H9 (cell line): ENCODE measurements around the gene KCNMA1. TPM values are rescaled to one million over a fixed set of nuclear protein-coding genes. Genes with fewer than 3 reads are reported as not detected.

ENCODE experiments used
- DNase-seq: peaks from one replicate; pipeline ENCODE4 v3.0.0-alpha.2; 2017
- H2AFZ ChIP-seq: one replicate; pipeline ENCODE4 v1.6.1; 2013; ENCODE audit warnings: mild to moderate bottlenecking, low read length, control low read depth, moderate library complexity
- H2AK5ac ChIP-seq: 2 replicates; pipeline ENCODE4 v1.6.1; 2013; ENCODE audit warnings: low read length, control low read depth, mixed read lengths; ENCODE audit not compliant: insufficient read length
- H2BK120ac ChIP-seq: one replicate; pipeline ENCODE4 v1.6.1; 2013; ENCODE audit warnings: low read depth, mild to moderate bottlenecking, low read length, control low read depth, inconsistent platforms; ENCODE audit not compliant: poor library complexity, severe bottlenecking
- H2BK12ac ChIP-seq: 2 replicates; pipeline ENCODE4 v1.6.1; 2013; ENCODE audit warnings: low read length, control low read depth, mixed read lengths, low read depth; ENCODE audit not compliant: insufficient read length
- H2BK15ac ChIP-seq: 2 replicates; pipeline ENCODE4 v1.6.1; 2013; ENCODE audit warnings: low read depth, low read length, control low read depth
- H2BK20ac ChIP-seq: one replicate; pipeline ENCODE4 v1.6.1; 2013; ENCODE audit warnings: low read depth, mild to moderate bottlenecking, low read length, control low read depth, inconsistent platforms; ENCODE audit not compliant: poor library complexity, severe bottlenecking
- H2BK5ac ChIP-seq: 2 replicates; pipeline ENCODE4 v1.6.1; 2013; ENCODE audit warnings: low read length, control low read depth, mixed read lengths; ENCODE audit not compliant: insufficient read length
- H3K14ac ChIP-seq: 2 replicates; pipeline ENCODE4 v1.6.1; 2013; ENCODE audit warnings: low read length, control low read depth; ENCODE audit not compliant: insufficient read depth
- H3K18ac ChIP-seq: 2 replicates; pipeline ENCODE4 v1.6.1; 2013; ENCODE audit warnings: low read depth, mild to moderate bottlenecking, mixed read lengths, low read length, control low read depth; ENCODE audit not compliant: insufficient read length
- H3K23ac ChIP-seq: 2 replicates; pipeline ENCODE4 v1.6.1; 2013; ENCODE audit warnings: low read length, control low read depth, mixed read lengths, low read depth; ENCODE audit not compliant: insufficient read length
- H3K23me2 ChIP-seq: 2 replicates; pipeline ENCODE4 v1.6.1; 2013; ENCODE audit warnings: low read depth, mild to moderate bottlenecking, mixed read lengths, low read length, control low read depth; ENCODE audit not compliant: insufficient read length, poor library complexity, severe bottlenecking
- H3K27ac ChIP-seq: 2 replicates; pipeline ENCODE4 v1.5.1; 2013; ENCODE audit warnings: low read length, control low read depth, mixed read lengths, low read depth; ENCODE audit not compliant: insufficient read length
- H3K27me3 ChIP-seq: 2 replicates; pipeline ENCODE4 v1.6.1; 2013; ENCODE audit warnings: low read length, control low read depth, inconsistent platforms; ENCODE audit not compliant: insufficient read depth
- H3K4ac ChIP-seq: 2 replicates; pipeline ENCODE4 v1.6.1; 2013; ENCODE audit warnings: low read depth, mild to moderate bottlenecking, control low read depth, inconsistent platforms, low read length, moderate library complexity
- H3K4me1 ChIP-seq: 2 replicates; pipeline ENCODE4 v1.6.1; 2013; ENCODE audit warnings: low read length, control low read depth, inconsistent platforms; ENCODE audit not compliant: insufficient read depth
- H3K4me2 ChIP-seq: 2 replicates; pipeline ENCODE4 v1.6.1; 2013; ENCODE audit warnings: low read length, control low read depth, mixed read lengths; ENCODE audit not compliant: insufficient read length, insufficient read depth
- H3K56ac ChIP-seq: 2 replicates; pipeline ENCODE4 v1.6.1; 2013; ENCODE audit warnings: low read depth, mild to moderate bottlenecking, mixed read lengths, low read length, control low read depth; ENCODE audit not compliant: insufficient read length
- H3K79me1 ChIP-seq: 2 replicates; pipeline ENCODE4 v1.6.1; 2013; ENCODE audit warnings: low read depth, mild to moderate bottlenecking, moderate library complexity, low read length, control low read depth, inconsistent platforms; ENCODE audit not compliant: insufficient read depth, poor library complexity, severe bottlenecking
- H3K79me2 ChIP-seq: 2 replicates; pipeline ENCODE4 v1.6.1; 2013; ENCODE audit warnings: low read length, control low read depth, inconsistent platforms; ENCODE audit not compliant: insufficient read depth
- H3K9ac ChIP-seq: 2 replicates; pipeline ENCODE4 v1.6.1; 2013; ENCODE audit warnings: low read length, control low read depth, mixed read lengths; ENCODE audit not compliant: insufficient read length; ENCODE audit errors: extremely low read depth
- H3K9me3 ChIP-seq: one replicate; pipeline ENCODE4 v1.6.1; 2013; ENCODE audit warnings: low read depth, low read length, inconsistent platforms; ENCODE audit not compliant: control insufficient read depth
- H3T11ph ChIP-seq: one replicate; pipeline ENCODE4 v1.6.1; 2013; ENCODE audit warnings: mild to moderate bottlenecking, low read length, control low read depth, inconsistent platforms
- H4K20me1 ChIP-seq: one replicate; pipeline ENCODE4 v1.6.1; 2013; ENCODE audit not compliant: control insufficient read depth, insufficient read length, insufficient read depth
- H4K5ac ChIP-seq: 2 replicates; pipeline ENCODE4 v1.6.1; 2013; ENCODE audit warnings: low read depth, mild to moderate bottlenecking, mixed read lengths, low read length, control low read depth; ENCODE audit not compliant: insufficient read length
- H4K8ac ChIP-seq: replicated peaks from 2 replicates; pipeline ENCODE4 v1.6.1; 2013; ENCODE audit warnings: low read length, control low read depth, mixed read lengths, low read depth; ENCODE audit not compliant: insufficient read length
- H4K91ac ChIP-seq: 2 replicates; pipeline ENCODE4 v1.6.1; 2013; ENCODE audit warnings: low read depth, mild to moderate bottlenecking, moderate library complexity, mixed read lengths, low read length, control low read depth; ENCODE audit not compliant: insufficient read length
- H3K27ac Mint-ChIP-seq, 3 experiments: 2 replicates in 2 of 3; 3 replicates in 1 of 3; pipeline ENCODE4 v1.8.0; 2020 to 2021; ENCODE audit warnings: mixed read lengths in 3 of 3, mild to moderate bottlenecking in 1 of 3, moderate library complexity in 1 of 3
- H3K27me3 Mint-ChIP-seq: 2 replicates; pipeline ENCODE4 v1.8.0; 2021; ENCODE audit warnings: low read depth, mild to moderate bottlenecking, moderate library complexity, mixed read lengths
- H3K36me3 Mint-ChIP-seq, 3 experiments: 2 replicates in 2 of 3; 3 replicates in 1 of 3; pipeline ENCODE4 v1.8.0; 2020 to 2021; ENCODE audit warnings: low read depth in 3 of 3, mixed read lengths in 3 of 3; ENCODE audit not compliant: insufficient read depth in 1 of 3
- H3K4me1 Mint-ChIP-seq, 2 experiments: 2 replicates each; pipeline ENCODE4 v1.8.0; 2020; ENCODE audit warnings: mixed read lengths in 2 of 2
- H3K4me3 Mint-ChIP-seq, 2 experiments: 2 replicates in 1 of 2; 3 replicates in 1 of 2; pipeline ENCODE4 v1.8.0; 2020 to 2021; ENCODE audit warnings: mild to moderate bottlenecking in 2 of 2, mixed read lengths in 2 of 2, moderate library complexity in 1 of 2
- H3K9me3 Mint-ChIP-seq, 2 experiments: 2 replicates in 1 of 2; 3 replicates in 1 of 2; pipeline ENCODE4 v1.8.0; 2020; ENCODE audit warnings: mild to moderate bottlenecking in 2 of 2, mixed read lengths in 2 of 2, moderate library complexity in 1 of 2
- WGBS: extraction: QIAGEN DNeasy Blood & Tissue Kit; methylation state at CpG from one replicate; pipeline ENCODE4 v1.1.7; 2013; ENCODE audit warnings: missing lambda C conversion rate, low lambda C conversion rate, mixed read lengths; ENCODE audit not compliant: insufficient read length; ENCODE audit errors: extremely low coverage; 5-methylcytosine and 5-hydroxymethylcytosine counted together
- total RNA-seq: library from RNA; stranded (reverse); gene quantifications from 2 replicates; pipeline ENCODE4 v1.2.1, GENCODE V29; 2021
- TF ChIP-seq, protein P1 (sequence below): fragments of 200-600 bp; sonication (generic); conservative IDR thresholded peaks from 3 replicates; pipeline ENCODE4 v1.8.0; 2021; ENCODE audit warnings: antibody characterized with exemption, mild to moderate bottlenecking

KCNMA1 gene
- total RNA-seq, 1 experiment from 2014 or later, result 2.0 TPM

DNA sequence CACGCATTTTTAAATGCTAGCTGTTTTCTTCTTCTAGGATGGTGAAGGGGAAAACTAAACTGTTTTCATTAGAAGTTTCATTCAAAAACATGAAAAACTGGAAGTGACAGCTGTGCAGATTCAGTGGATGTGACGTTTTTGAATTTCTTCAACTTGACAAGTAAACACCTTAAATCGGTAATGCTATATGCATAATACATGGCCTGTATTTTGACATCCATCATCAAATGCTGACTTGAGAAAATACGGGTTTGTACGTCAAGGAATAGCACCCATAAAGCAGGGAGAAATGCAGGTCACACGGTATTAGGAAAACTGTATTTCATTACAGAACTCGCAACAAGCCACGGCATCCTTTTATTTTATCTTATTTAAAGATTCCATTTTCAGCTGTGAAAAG is 720.5 kb downstream of the KCNMA1 start:
- Histone ChIP-seq H3K9me3 (no peaks in the 10 kb centered on the region), H3K79me2 (no peaks in the 10 kb centered on the region), H2BK5ac (no peak overlapping the region), H2AK5ac (no peak overlapping the region), H3K18ac (no peak overlapping the region), H2AFZ (no peak overlapping the region), H3K27me3 (no peaks in the 10 kb centered on the region), H2BK20ac (no peak overlapping the region), H4K8ac (no peak overlapping the region), H3K79me1 (no peaks in the 10 kb centered on the region), H2BK120ac (no peak overlapping the region), H3K4me1 (no peaks in the 10 kb centered on the region), H2BK15ac (no peak overlapping the region), H2BK12ac (no peak overlapping the region), H3K4ac (no peak overlapping the region), H4K5ac (no peak overlapping the region), H3K23ac (no peak overlapping the region), H3K27ac (no peak overlapping the region), H3K9ac (no peak overlapping the region), H3K23me2 (no peaks in the 10 kb centered on the region), H4K20me1 (no peaks in the 10 kb centered on the region), H3K4me2 (no peak overlapping the region), H3K14ac (no peak overlapping the region), H3T11ph (no peak overlapping the region), H4K91ac (no peak overlapping the region), H3K56ac (no peak overlapping the region)
- H3K4me3 Mint-ChIP-seq, result no peak overlapping the region
- H3K27ac Mint-ChIP-seq, result no peak overlapping the region
- no peak for DNase-seq
- peaks cover 0 to 2% of the 10 kb centered on the region in 2 experiments; a peak in 3 of 4 replicates for H3K4me1 Mint-ChIP-seq
- TF ChIP-seq, protein P1, sequence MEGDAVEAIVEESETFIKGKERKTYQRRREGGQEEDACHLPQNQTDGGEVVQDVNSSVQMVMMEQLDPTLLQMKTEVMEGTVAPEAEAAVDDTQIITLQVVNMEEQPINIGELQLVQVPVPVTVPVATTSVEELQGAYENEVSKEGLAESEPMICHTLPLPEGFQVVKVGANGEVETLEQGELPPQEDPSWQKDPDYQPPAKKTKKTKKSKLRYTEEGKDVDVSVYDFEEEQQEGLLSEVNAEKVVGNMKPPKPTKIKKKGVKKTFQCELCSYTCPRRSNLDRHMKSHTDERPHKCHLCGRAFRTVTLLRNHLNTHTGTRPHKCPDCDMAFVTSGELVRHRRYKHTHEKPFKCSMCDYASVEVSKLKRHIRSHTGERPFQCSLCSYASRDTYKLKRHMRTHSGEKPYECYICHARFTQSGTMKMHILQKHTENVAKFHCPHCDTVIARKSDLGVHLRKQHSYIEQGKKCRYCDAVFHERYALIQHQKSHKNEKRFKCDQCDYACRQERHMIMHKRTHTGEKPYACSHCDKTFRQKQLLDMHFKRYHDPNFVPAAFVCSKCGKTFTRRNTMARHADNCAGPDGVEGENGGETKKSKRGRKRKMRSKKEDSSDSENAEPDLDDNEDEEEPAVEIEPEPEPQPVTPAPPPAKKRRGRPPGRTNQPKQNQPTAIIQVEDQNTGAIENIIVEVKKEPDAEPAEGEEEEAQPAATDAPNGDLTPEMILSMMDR, result no peak
- no CpG with 5 or more reads among the region's 8 CpGs for WGBS
- H3K9me3 Mint-ChIP-seq, result no peaks in the 10 kb centered on the region
- peaks cover 2% of the 10 kb centered on the region; the same call in 1 of the 2 replicates for H3K27me3 Mint-ChIP-seq
- no peaks in the 10 kb centered on the region for H3K36me3 Mint-ChIP-seq
